Activated CD4-positive, alpha-beta T cell treated with anti-CD3 and anti-CD28 coated beads, Interleukin-2, amount 10 ng/mL, durations not matched to agents 7 days and 5 days (primary cell): ENCODE data around the gene PDLIM7. TPM values are rescaled to one million over a fixed set of nuclear protein-coding genes. Genes with fewer than 3 reads are reported as not detected.

Experiments
- CTCF ChIA-PET: fragments of 350-600 bp; sonication (Branson Sonifier 250); formaldehyde crosslinking; loops from one replicate; lab custom pipeline; 2021; ENCODE audit warnings: antibody characterized with exemption; lab: Charles Lee
- POLR2A ChIA-PET: fragments of 350-600 bp; sonication (Branson Sonifier 250); formaldehyde crosslinking; loops from one replicate; lab custom pipeline; 2021; ENCODE audit warnings: antibody characterized with exemption; lab: Charles Lee
- DNase-seq: peaks from one replicate; pipeline ENCODE4 v3.0.0-alpha.2; 2020
- H3K27ac Mint-ChIP-seq: one replicate; pipeline ENCODE4 v1.8.0; 2021; ENCODE audit warnings: mild to moderate bottlenecking, moderate library complexity, mixed read lengths
- H3K27me3 Mint-ChIP-seq: one replicate; pipeline ENCODE4 v1.8.0; 2021; ENCODE audit warnings: mixed read lengths
- H3K36me3 Mint-ChIP-seq: one replicate; pipeline ENCODE4 v1.8.0; 2021; ENCODE audit warnings: low read depth, mixed read lengths
- H3K4me1 Mint-ChIP-seq: one replicate; pipeline ENCODE4 v1.8.0; 2021; ENCODE audit warnings: mixed read lengths
- H3K4me3 Mint-ChIP-seq: one replicate; pipeline ENCODE4 v1.8.0; 2021; ENCODE audit warnings: mild to moderate bottlenecking, moderate library complexity, mixed read lengths
- H3K9me3 Mint-ChIP-seq: one replicate; pipeline ENCODE4 v1.8.0; 2021; ENCODE audit warnings: mixed read lengths
- total RNA-seq, 2 experiments: library from RNA; stranded (reverse); gene quantifications; one replicate each; pipeline ENCODE4 v1.2.3, GENCODE V29; 2021

Gene PDLIM7
- total RNA-seq, 2 experiments from 2014 or later: 31.6 to 32.4 TPM

DNA sequence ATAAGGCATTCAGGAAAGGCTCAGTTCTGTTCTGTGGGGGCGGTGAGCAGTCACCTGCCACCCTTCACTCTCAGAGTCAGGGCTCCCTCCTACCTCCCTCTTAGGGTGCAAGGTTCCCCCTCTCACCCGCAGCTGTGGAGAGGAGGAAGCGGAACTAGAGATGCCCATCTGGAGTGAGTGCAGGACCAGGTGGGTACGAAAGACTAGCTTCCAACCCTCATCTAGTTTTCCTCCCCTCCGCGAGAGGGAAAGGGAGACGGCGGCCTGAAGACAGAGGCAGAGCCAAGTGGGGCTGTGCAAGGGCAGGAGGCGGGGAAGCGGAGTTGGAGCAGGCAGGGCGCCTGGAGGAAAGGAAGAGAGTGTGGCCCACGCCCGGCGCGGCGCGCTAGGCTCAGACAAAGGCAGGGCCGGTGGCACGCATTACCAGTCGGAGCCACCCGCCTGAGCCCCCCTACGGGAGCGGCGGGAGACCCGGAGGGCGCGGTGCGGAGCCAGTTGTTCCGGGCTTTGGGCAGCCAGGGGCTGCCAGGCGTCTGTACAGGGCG is 43.5 kb downstream of the PDLIM7 start:
- peaks cover 11% of the 10 kb centered on the region for H3K27me3 Mint-ChIP-seq
- POLR2A ChIA-PET: interaction anchor here (0.6 kb wide), 1 partner anchor 9 kb away, joined by 3 read pairs; no protein-coding TSS in a partner anchor
- H3K27ac Mint-ChIP-seq: peak overlapping the region; percentile 68
- DNase-seq: no peak
- H3K9me3 Mint-ChIP-seq: no peaks in the 10 kb centered on the region
- peaks cover 28% of the 10 kb centered on the region for H3K4me1 Mint-ChIP-seq
- H3K4me3 Mint-ChIP-seq: peak overlapping the region; percentile 68
- CTCF ChIA-PET: interaction anchor here (0.6 to 46.8 kb wide), 21 partner anchors 9 to 145 kb away, joined by 3 to 1643 read pairs (median 9); partner anchors contain the start of genes B4GALT7, DDX41, DOK3 and F12
- H3K36me3 Mint-ChIP-seq: no peaks in the 10 kb centered on the region

DNA sequence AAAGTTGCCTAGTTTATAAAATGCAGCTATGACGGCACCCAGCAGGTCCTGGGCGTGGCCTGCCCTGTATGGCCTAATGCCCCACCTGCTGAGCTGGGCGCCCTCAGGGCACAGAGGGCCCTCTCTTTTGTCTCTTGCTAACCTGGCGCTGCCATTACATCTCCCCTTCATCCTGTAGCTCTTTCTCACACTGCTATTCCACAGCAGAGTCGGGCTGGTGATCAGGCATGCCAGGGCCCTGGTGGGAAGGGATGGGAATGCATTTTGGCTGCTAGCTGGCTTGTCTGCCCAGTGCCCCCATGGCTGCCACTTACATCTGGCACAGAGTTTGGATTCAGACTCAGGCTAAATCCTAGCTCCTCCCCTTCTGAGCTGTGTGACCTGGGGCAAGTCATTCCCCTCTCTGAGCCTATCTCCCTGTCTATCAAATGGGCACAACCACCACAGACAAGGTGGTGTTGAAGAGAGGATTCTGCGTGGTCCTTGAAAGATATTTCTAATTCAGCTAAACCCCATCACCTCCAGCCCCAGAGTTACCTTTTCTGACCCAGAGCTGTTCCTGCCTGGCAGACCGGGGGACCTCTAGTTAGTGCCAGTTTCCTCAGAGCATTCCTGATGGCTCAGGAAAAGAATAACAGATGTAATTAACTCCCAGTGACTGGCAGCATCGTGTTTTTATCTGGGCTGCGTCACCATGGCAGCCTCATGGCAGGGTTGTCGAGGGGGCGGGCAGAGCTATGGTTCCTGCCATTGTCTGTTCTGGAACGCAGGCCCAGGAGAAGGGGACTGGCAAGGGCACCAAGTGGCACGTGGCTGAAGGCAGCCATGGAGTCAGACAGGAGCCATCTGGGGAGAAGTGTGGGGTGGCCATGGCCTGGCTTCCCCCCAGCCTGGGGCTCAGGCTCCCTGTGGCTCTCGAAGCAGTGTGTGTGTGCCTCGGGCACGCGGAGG is 44.4 kb downstream of the PDLIM7 start:
- ChIA-PET POLR2A (interaction anchor here (0.6 to 0.8 kb wide), 2 partner anchors 14 to 49 kb away, joined by 3 read pairs; no protein-coding TSS in a partner anchor), CTCF (interaction anchor here (0.7 to 46.8 kb wide), 15 partner anchors 12 to 146 kb away, joined by 3 to 1643 read pairs (median 4); partner anchors contain the start of genes B4GALT7, DOK3, F12 and GRK6)
- no peak overlapping the region for H3K4me3 Mint-ChIP-seq
- H3K36me3 Mint-ChIP-seq: peaks cover 3% of the 10 kb centered on the region
- peaks cover 36% of the 10 kb centered on the region for H3K4me1 Mint-ChIP-seq
- H3K27me3 Mint-ChIP-seq: peaks cover 18% of the 10 kb centered on the region
- no peak for DNase-seq
- no peaks in the 10 kb centered on the region for H3K9me3 Mint-ChIP-seq
- no peak overlapping the region for H3K27ac Mint-ChIP-seq

DNA sequence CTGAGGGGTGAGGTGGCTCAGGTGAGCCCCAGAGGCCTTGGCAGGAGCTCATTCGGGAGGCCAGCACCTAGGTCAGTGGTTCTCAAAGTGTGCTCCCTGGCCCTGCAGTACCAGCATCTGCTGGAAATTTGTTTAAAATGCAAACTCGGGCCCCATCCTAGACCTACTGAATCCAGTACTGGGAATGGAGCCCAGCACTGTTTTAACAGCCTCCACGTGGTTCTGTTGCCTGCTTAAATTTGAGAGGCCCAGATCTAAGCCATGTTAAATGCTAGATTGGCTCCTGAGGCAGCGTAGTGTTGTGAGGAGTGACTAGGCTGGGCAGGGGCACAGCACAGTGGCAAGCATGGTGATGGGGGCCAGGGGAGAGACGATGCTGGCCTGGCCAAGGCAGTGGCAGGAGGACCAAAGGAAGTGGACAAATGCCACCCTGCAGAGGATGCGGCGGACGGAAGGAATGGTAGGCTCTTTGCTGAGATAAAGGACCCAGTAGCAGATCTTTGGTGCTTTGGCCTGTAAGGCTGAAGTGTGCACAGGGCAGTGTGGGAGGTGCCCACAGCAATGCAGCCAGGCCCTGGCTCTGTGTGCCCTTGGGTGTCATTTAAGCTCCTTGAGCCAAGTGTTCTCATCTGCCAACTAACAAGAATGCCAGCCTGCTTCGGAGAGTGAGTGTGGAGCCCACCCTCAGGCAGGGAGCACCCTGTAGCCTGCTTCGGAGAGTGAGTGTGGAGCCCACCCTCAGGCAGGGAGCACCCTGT is 46.6 kb downstream of the PDLIM7 start:
- no peak overlapping the region for H3K27ac Mint-ChIP-seq
- peaks cover 36% of the 10 kb centered on the region for H3K4me1 Mint-ChIP-seq
- no peaks in the 10 kb centered on the region for H3K9me3 Mint-ChIP-seq
- DNase-seq: no peak
- peaks cover 20% of the 10 kb centered on the region for H3K27me3 Mint-ChIP-seq
- H3K4me3 Mint-ChIP-seq: no peak overlapping the region
- ChIA-PET POLR2A (no interaction called here), CTCF (interaction anchor here (0.5 to 46.8 kb wide), 4 partner anchors 10 to 141 kb away, joined by 3 to 1643 read pairs (median 83); partner anchors contain the start of genes F12, GRK6, PFN3 and PRR7)
- peaks cover 3% of the 10 kb centered on the region for H3K36me3 Mint-ChIP-seq

DNA sequence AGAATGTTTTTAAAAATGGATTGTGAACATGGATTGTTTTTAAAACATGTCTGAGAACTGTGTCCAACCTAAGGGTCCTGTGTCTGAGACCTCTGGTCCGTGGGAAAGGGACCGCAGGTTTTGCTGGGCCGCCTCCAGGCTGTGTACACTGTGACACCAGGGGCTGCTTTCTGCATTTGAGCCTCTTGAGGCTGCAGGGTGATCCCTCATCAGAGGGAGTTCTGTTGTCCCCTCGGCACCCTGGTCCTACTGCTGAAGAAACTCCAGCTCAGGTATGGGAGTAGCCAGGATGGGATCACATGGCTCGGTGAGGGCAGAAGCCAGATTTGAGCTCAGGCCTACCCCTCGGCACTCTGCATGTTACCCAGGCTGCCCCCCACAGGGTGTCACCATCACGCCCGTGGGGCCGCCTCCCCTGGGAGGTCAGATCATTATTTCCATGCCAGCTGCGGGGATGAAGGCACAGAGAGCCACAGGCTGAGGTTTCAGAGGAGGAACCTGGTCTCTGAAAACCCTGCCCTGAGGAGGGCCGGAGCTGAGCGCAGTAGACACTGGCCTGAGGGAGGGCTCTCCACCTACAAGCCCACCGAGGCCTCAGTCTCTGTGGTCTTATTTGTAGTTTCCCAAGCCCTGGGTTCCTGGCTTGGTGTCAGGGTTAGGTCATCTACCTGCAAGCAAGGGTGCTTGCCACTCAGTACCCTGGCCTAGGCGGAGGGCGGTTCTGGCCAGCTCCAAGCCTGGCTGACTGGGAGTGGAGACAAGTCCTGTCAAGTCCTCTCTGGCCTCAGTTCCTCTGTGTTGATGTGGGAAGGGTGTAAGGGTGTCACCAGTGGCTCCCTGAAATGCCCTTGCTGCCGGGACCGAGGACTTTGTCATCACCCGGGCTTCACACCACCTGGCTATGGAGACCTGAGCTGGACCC is 48.0 kb downstream of the PDLIM7 start:
- no peak for DNase-seq
- Mint-ChIP-seq H3K36me3 (peaks cover 3% of the 10 kb centered on the region), H3K9me3 (no peaks in the 10 kb centered on the region), H3K4me3 (no peak overlapping the region), H3K27me3 (peaks cover 20% of the 10 kb centered on the region), H3K4me1 (peaks cover 51% of the 10 kb centered on the region), H3K27ac (no peak overlapping the region)
- POLR2A ChIA-PET: interaction anchor here (0.6 kb wide), 1 partner anchor 18 kb away, joined by 5 read pairs; no protein-coding TSS in a partner anchor
- CTCF ChIA-PET: interaction anchor here (1.2 to 46.8 kb wide), 5 partner anchors 8 to 131 kb away, joined by 3 to 1643 read pairs (median 12); partner anchors contain the start of genes F12, GRK6, PFN3 and PRR7

DNA sequence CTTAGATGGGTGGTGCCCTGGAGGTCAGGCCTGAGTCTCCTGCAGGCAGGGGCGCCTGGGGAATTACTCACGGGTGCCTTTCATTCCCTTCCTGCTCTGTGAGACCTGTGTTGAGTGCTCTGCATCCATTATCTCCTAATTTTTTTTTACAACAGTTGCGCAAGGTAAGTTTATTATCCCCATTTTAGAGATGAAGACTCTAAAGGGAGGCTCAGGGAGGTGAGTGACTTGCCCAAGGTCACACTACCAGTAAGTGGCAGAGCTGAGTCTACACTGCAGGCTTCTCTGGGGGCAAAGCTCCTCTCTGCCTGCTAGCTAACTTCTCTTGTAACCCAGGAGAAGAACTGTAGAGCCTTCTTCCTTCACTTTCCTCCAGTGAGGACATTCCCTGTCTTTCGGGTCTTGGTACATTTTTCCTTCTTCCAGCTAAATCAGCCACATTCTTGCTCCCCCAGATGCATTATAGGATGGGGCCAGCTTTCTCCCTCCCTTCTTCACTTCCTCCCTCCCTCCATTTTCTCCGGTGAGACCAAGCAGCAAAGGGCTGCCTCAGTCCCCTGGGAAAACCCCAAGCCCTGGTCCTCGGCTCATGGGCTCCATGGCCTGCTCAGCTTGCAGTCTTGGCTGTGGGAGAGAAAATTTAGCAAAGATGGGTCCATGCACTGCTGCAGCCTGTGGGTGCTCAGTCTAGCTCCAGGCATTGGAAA is 49.0 kb downstream of the PDLIM7 start:
- Mint-ChIP-seq H3K4me1 (peaks cover 49% of the 10 kb centered on the region), H3K27me3 (peaks cover 13% of the 10 kb centered on the region), H3K4me3 (peak overlapping the region; percentile 64), H3K9me3 (no peaks in the 10 kb centered on the region), H3K36me3 (peaks cover 3% of the 10 kb centered on the region), H3K27ac (peak overlapping the region; percentile 73)
- no peak for DNase-seq
- ChIA-PET POLR2A (interaction anchor here (0.8 kb wide), 1 partner anchor 44 kb away, joined by 4 read pairs; no protein-coding TSS in a partner anchor), CTCF (interaction anchor here (0.9 to 46.8 kb wide), 8 partner anchors 7 to 139 kb away, joined by 3 to 1643 read pairs (median 6); partner anchors contain the start of genes F12, GRK6, PFN3 and PRR7)

DNA sequence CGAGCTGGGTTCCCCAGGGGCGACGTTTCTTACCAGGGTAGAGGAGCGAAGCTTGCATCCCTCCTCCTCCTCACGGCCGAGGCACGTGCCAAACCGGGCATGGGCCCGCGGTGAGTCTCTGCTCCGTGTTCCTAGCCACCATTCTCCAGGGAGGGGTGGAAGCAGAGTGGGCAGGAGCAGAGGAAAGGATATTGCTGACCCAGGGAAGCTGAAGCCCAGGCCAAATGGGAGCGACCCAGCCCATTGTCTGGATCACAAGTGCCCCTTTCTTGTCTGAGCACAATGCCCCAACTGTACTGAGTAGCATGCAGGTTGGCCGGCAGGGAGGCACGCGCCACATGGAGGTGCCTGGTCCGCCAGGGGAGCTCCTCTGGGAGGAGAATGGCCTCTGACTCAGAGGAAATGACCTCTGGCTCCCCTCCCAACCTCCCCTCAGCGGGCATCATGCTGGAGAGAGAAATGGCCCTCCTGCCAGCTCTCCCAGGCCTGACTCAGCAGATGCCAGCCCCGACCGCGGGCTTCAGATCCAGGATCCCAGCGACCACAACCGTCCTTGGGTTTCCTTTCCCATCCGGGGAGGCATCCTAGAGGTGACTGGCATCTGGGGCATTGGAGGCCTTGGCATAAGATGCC is 49.7 kb downstream of the PDLIM7 start:
- CTCF ChIA-PET: interaction anchor here (0.9 to 46.8 kb wide), 7 partner anchors 6 to 138 kb away, joined by 3 to 1643 read pairs (median 5); partner anchors contain the start of genes F12, GRK6, PFN3 and PRR7
- peaks cover 8% of the 10 kb centered on the region for H3K27me3 Mint-ChIP-seq
- peak; percentile 26 for DNase-seq
- POLR2A ChIA-PET: interaction anchor here (0.8 kb wide), 1 partner anchor 43 kb away, joined by 4 read pairs; no protein-coding TSS in a partner anchor
- H3K4me3 Mint-ChIP-seq: peak overlapping the region; percentile 53
- H3K9me3 Mint-ChIP-seq: no peaks in the 10 kb centered on the region
- H3K27ac Mint-ChIP-seq: peak overlapping the region; percentile 73
- H3K36me3 Mint-ChIP-seq: peaks cover 3% of the 10 kb centered on the region
- peaks cover 47% of the 10 kb centered on the region for H3K4me1 Mint-ChIP-seq

DNA sequence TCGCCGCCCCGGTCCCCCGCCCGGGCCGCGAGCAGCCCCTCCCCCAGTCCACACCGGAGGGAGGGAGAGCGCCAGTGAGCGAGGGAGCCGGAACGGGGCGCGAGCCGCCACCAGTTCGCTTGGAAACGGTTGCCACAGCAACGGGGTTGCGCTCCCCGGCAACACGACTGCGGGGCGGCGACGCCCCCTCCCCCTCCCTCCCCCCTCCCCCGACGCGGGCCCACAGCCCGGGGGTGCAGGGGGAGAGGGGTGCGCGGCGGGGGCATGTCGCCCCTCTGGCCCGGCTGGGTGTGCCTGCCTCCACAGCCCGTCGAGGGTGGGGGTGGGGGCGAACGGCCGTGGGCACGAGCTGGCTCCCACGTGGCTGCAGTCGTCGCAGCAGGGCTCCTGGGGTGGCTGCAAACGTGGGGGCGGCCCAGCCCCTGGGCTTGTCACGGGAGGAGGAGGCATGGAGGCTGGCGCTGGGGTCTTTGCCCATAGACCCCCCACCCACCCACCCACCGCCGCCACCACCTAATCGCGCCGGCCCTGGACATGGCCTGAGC is 50.3 kb downstream of the PDLIM7 start:
- Mint-ChIP-seq H3K4me1 (peaks cover 50% of the 10 kb centered on the region), H3K9me3 (no peaks in the 10 kb centered on the region), H3K4me3 (peak overlapping the region; percentile 53), H3K27ac (no peak overlapping the region), H3K27me3 (peaks cover 8% of the 10 kb centered on the region), H3K36me3 (peaks cover 3% of the 10 kb centered on the region)
- peak; percentile 83 for DNase-seq
- POLR2A ChIA-PET: interaction anchor here (1.3 kb wide), 1 partner anchor 14 kb away, joined by 3 read pairs; no protein-coding TSS in a partner anchor
- CTCF ChIA-PET: interaction anchor here (1.5 to 46.8 kb wide), 7 partner anchors 3 to 138 kb away, joined by 3 to 1643 read pairs (median 12); partner anchors contain the start of genes F12, GRK6, PFN3 and PRR7

DNA sequence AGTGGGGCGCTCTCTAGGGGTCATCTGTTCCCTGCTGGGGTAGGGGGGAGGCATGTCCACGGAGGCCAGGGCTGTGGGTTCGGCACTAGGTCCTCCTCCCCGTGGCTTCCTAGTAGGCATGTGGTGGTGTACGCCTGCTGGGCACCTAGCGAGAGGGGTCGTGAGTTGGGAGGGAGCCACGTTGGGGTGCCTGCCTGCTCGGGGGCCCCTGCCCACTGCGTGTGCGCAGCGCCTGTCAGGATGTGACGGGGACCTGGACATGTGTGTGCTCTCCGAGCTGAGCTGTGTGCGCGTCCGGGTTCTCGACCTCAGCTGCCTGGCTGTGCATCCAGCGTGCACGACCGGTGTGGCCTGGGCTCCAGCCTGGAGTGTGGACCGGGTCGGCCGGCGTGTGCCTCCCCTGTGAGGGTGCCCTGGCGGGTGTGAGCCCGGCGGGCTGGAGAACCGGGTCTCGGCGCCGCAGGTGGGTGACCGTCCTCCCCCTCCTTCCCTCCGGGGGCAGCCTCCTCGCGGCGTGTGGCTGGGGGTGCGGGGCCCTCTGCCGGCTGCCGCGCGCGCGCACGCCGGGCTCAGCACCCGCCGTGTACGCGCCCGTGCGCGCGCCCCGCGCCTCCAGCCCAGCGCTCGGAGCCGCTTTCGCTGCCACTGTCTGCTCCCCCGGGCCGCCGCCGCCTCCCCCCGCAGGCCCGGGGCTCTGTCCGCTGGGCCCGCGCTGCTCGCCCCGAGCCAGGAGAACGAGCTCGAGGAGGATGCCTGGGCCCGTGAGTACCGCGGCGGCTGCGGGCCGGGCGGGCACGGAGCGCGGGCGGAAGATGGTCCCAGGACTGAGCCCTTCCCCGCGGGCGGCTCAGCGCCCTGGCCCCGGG is 51.0 kb downstream of the PDLIM7 start, which contains the start of gene PRR7:
TSS of gene PRR7 (plus strand) at position 615 of the 866 bp plus-strand sequence. CDS start 8,254 bp downstream, outside the sequence.
- Mint-ChIP-seq H3K27ac (peak within 1 kb of the TSS; percentile 84), H3K4me1 (peaks cover 54% of the 10 kb centered on the region), H3K4me3 (peak within 1 kb of the TSS; percentile 63), H3K9me3 (no peaks in the 10 kb centered on the region), H3K36me3 (peaks cover 7% of the 10 kb centered on the region), H3K27me3 (peaks cover 8% of the 10 kb centered on the region)
- CTCF ChIA-PET: interaction anchor here (1.1 to 46.8 kb wide), 9 partner anchors 4 to 137 kb away, joined by 4 to 1643 read pairs (median 8); partner anchors contain the start of genes F12, GRK6, PFN3 and PRR7
- DNase-seq: peak; percentile 68
- POLR2A ChIA-PET: interaction anchor here (0.6 to 1.6 kb wide), 5 partner anchors 13 to 56 kb away, joined by 3 to 8 read pairs (median 4); no protein-coding TSS in a partner anchor

DNA sequence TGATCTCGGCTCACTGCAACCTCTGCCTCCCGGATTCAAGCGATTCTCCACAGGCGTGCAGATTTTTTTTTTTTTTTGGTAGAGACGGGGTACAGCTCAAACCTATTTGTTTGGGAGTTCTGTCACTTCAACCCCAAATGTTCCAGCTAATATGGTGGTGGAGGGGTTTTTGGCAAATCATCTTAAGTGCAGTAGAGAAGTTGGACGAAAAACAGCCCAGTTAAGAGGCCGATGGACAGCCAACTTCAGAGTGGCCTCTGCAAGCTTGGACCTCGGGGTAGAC is 51.5 kb downstream of the PDLIM7 start:
- peak overlapping the region; percentile 63 for H3K4me3 Mint-ChIP-seq
- H3K27ac Mint-ChIP-seq: peak overlapping the region; percentile 84
- H3K4me1 Mint-ChIP-seq: peaks cover 56% of the 10 kb centered on the region
- no peak for DNase-seq
- ChIA-PET POLR2A (interaction anchor here (0.6 to 1.6 kb wide), 5 partner anchors 13 to 244 kb away, joined by 3 to 4 read pairs (median 3); no protein-coding TSS in a partner anchor), CTCF (interaction anchor here (1.1 to 46.8 kb wide), 9 partner anchors 5 to 136 kb away, joined by 4 to 1643 read pairs (median 8); partner anchors contain the start of genes F12, GRK6, PFN3 and PRR7)
- H3K9me3 Mint-ChIP-seq: no peaks in the 10 kb centered on the region
- peaks cover 7% of the 10 kb centered on the region for H3K36me3 Mint-ChIP-seq
- peaks cover 8% of the 10 kb centered on the region for H3K27me3 Mint-ChIP-seq
